Measurements from ENCODE around the gene HDAC10.

HDAC10 gene

DNA sequence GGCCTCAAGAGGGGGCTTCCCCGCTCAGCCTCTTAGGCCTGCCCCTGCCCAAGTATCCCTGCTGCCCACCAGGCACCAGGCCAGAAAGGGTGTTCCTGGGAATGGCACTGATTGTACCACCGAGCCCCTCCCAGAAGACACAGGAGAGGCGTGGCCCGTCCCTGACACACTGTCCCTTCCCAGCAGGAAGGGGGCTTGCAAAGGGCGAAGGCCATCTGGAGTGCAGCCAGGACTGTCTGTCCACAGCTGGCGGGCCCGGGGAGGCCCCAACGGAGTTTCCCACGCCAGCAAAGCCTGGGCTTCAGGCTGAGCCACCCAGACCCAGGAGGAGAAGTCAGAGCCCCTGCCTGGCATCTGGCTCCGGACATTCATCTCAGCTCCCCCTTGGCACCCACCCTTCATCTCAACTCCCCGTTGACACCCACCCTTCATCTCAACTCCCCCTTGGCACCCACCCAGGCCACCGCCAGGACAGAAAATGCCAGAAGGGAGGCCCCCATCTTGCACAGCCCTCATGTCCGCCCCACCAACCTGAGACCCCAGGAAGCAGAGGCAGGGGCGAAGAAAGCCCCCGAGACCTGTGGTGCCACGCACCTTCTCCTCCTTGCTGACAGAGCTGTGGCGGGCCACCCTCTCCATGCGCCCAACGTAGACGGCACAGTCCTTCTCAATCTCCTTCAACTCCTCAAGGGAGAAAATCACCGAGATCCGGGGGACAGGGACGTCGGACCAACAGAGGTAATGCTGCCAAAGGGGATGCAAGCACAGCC is 25.7 kb downstream of the HDAC10 start:
- Histone ChIP-seq H3K4me3 (ENCODE audit: low read depth in 1 of 2, low read length in 2 of 2) (no peak overlapping the region), H3K9ac (ENCODE audit: low read length) (no peak overlapping the region), H3K27ac (ENCODE audit: low read depth, low read length) (no peak overlapping the region), H3K9me3 (ENCODE audit: low read length) (no peaks in the 10 kb centered on the region), H3K27me3 (ENCODE audit: control insufficient read depth in 1 of 2, insufficient read depth in 2 of 2, low read length in 2 of 2) (no peaks in the 10 kb centered on the region), H3K4me1 (ENCODE audit: insufficient read depth, low read length) (no peaks in the 10 kb centered on the region), H3K36me3 (ENCODE audit: insufficient read depth, low read length) (peaks cover 68% of the 10 kb centered on the region)

DNA sequence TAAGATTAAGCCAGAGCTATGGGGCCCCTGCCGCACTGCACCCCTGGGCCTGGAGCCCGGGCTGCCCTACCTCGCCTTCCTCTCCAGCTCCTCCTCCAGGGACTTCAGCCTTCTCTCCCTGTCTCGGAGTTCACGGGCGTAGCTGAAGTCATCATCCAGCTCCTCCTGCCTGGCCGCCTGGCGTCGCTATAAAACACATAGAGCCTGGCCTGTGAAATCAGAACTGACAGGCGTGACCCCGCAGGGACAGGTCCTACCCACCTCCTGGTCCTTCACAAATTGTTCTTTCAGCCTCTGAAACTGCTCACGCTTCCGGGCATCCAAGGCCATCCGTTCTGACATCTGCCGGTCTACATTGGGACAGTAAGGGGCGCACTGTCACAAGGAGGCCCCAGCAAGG is 27.0 kb downstream of the HDAC10 start:
- Histone ChIP-seq H3K4me1 (ENCODE audit: insufficient read depth, low read length) (no peaks in the 10 kb centered on the region), H3K4me3 (ENCODE audit: low read depth in 1 of 2, low read length in 2 of 2) (no peak overlapping the region), H3K9me3 (ENCODE audit: low read length) (no peaks in the 10 kb centered on the region), H3K27ac (ENCODE audit: low read depth, low read length) (no peak overlapping the region), H3K9ac (ENCODE audit: low read length) (no peak overlapping the region), H3K36me3 (ENCODE audit: insufficient read depth, low read length) (peaks cover 63% of the 10 kb centered on the region), H3K27me3 (ENCODE audit: control insufficient read depth in 1 of 2, insufficient read depth in 2 of 2, low read length in 2 of 2) (no peaks in the 10 kb centered on the region)

DNA sequence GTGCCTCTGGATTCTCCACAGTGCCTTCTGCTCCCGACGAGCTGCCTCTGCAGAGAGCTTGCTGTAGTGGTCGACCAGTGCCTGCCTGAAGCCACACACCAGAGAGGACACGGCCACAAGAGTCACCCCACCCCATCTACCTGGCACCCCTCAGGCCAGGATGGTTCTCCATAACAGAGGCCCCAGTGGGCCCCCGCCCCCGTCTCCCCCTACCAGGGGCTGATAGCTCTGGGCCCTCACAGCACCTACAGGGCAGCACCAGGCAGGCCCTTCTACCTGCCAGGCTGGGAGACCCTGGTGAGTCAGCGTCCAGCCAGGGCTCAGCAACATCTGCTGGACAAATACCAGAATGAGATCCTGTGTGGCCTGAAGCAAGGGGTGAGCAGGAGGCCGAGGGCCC is 28.6 kb downstream of the HDAC10 start:
- Histone ChIP-seq H3K4me1 (ENCODE audit: insufficient read depth, low read length) (no peaks in the 10 kb centered on the region), H3K4me3 (ENCODE audit: low read depth in 1 of 2, low read length in 2 of 2) (no peak overlapping the region), H3K9ac (ENCODE audit: low read length) (no peak overlapping the region), H3K9me3 (ENCODE audit: low read length) (no peaks in the 10 kb centered on the region), H3K36me3 (ENCODE audit: insufficient read depth, low read length) (peaks cover 75% of the 10 kb centered on the region), H3K27me3 (ENCODE audit: control insufficient read depth in 1 of 2, insufficient read depth in 2 of 2, low read length in 2 of 2) (no peaks in the 10 kb centered on the region), H3K27ac (ENCODE audit: low read depth, low read length) (no peak overlapping the region)

DNA sequence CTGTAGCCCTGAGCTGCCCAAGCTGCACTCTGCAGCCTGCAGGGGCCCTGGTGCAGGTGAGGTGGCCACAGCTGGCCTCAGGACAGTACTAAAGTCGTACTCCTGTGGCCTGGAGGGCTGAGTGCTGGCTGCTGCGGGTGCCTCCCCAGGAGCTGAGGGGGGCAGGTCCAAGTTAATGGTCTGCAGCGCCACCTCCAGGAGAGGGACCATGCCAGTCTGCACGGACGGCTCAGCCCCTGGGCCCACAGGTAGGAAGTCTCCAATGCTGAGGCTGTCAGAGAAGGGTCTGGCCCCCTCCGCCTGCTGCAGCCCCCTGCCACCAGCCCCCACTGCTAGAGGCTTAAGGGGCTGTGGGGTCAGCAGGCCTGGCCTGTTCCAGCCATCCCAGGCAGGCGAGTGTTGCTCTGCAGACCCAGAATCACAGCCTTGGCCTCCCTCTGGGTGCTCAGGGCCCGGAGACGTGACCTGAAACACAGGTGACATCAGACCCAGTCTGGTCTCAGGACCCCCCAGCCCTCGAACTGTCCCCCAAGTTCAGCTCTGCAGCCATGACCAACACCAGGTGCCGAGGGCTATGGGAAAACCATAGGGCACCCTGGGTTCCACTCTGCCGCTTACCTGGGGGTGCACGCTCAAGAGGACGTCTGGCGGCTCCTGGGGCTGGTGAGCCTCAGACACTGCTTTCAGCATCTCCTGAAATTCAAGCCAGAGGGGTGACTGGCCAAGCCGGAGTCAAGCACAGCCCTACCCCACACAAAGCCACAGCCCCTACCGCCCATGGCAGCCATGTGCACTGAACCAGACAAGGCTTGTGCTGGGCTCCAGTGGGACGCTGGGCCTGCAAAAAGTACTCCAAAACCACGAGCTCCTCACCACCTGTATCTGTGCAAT is 29.4 kb downstream of the HDAC10 start:
- Histone ChIP-seq H3K4me3 (ENCODE audit: low read depth in 1 of 2, low read length in 2 of 2) (no peak overlapping the region), H3K27ac (ENCODE audit: low read depth, low read length) (no peak overlapping the region), H3K36me3 (ENCODE audit: insufficient read depth, low read length) (peaks cover 76% of the 10 kb centered on the region), H3K9me3 (ENCODE audit: low read length) (no peaks in the 10 kb centered on the region), H3K27me3 (ENCODE audit: control insufficient read depth in 1 of 2, insufficient read depth in 2 of 2, low read length in 2 of 2) (no peaks in the 10 kb centered on the region), H3K9ac (ENCODE audit: low read length) (no peak overlapping the region), H3K4me1 (ENCODE audit: insufficient read depth, low read length) (no peaks in the 10 kb centered on the region)

DNA sequence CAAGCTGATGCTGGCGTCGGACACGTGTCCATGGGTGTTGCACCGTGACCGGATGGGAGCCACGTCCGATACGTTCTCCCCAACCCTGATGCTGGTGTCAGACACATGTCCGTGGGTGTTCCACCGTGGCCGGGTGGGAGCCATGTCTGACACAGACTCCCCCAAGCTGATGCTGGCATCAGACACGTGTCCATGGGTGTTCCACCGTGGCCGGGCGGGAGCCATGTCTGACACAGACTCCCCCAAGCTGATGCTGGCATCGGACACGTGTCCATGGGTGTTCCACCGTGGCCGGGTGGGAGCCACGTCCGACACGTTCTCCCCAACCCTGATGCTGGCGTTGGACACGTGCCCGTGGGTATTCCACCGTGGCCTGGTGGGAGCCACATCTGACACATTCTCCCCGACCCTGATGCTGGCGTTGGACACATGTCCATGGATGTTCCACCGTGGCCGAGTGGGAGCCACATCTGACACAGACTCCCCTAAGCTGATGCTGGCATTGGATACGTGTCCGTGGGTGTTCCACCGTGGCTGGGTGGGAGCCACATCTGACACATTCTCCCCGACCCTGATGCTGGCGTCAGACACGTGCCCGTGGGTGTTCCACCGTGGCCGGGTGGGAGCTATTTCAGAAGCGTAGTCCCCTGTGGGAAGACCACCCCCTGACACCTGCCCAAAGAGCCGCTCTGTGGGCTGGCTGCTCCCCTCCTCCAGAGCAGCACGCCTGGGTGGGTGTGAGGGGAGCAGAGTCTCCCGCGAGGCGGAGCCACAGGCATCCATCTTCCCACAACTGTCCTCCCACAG is 30.3 kb downstream of the HDAC10 start:
- Histone ChIP-seq H3K4me3 (ENCODE audit: low read depth in 1 of 2, low read length in 2 of 2) (no peak overlapping the region), H3K9me3 (ENCODE audit: low read length) (no peaks in the 10 kb centered on the region), H3K36me3 (ENCODE audit: insufficient read depth, low read length) (peaks cover 78% of the 10 kb centered on the region), H3K27me3 (ENCODE audit: control insufficient read depth in 1 of 2, insufficient read depth in 2 of 2, low read length in 2 of 2) (no peaks in the 10 kb centered on the region), H3K9ac (ENCODE audit: low read length) (no peak overlapping the region), H3K4me1 (ENCODE audit: insufficient read depth, low read length) (no peaks in the 10 kb centered on the region), H3K27ac (ENCODE audit: low read depth, low read length) (no peak overlapping the region)

DNA sequence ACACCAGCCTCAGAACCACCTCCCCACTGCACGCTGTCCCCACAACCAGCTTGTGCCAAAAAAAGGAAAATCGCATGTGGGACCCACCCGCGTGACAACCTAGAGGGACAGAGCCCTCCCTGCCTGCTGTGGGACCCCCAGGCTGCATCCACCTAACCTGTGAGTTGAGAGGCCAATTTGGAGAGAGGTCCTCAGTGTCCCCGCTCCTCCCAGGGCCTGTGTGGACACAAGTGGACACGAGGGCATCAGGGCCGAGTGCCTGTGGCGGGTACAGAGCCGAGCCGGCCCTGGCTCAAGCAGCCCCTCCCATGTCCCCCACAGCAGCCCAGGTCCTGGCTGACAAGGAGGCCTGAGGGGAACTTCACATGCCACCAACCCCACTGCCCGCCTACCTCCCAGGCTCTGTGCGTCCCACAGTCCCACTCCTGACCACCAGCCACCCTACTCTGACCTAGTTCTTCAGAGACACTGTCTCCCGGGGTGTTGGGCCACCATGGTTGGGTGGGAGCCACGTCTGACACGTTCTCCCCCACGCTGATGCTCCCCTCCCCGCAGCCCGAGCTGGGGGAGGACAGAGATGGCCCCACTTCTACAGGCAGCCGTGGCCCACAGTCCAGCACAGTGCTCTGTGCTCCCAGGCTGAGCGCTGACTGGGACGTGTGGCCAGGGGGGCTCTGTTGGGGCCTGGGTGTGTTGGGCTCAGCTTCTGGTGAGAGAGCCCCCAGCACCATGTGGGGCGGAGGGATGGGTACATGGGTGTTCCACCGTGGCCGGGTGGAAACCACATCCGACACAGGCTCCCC is 31.1 kb downstream of the HDAC10 start:
- Histone ChIP-seq H3K9ac (ENCODE audit: low read length) (no peak overlapping the region), H3K4me3 (ENCODE audit: low read depth in 1 of 2, low read length in 2 of 2) (peak overlapping the region in 1 of 2 donors; percentile 20), H3K27ac (ENCODE audit: low read depth, low read length) (no peak overlapping the region), H3K9me3 (ENCODE audit: low read length) (no peaks in the 10 kb centered on the region), H3K36me3 (ENCODE audit: insufficient read depth, low read length) (peaks cover 76% of the 10 kb centered on the region), H3K27me3 (ENCODE audit: control insufficient read depth in 1 of 2, insufficient read depth in 2 of 2, low read length in 2 of 2) (no peaks in the 10 kb centered on the region), H3K4me1 (ENCODE audit: insufficient read depth, low read length) (no peaks in the 10 kb centered on the region)

DNA sequence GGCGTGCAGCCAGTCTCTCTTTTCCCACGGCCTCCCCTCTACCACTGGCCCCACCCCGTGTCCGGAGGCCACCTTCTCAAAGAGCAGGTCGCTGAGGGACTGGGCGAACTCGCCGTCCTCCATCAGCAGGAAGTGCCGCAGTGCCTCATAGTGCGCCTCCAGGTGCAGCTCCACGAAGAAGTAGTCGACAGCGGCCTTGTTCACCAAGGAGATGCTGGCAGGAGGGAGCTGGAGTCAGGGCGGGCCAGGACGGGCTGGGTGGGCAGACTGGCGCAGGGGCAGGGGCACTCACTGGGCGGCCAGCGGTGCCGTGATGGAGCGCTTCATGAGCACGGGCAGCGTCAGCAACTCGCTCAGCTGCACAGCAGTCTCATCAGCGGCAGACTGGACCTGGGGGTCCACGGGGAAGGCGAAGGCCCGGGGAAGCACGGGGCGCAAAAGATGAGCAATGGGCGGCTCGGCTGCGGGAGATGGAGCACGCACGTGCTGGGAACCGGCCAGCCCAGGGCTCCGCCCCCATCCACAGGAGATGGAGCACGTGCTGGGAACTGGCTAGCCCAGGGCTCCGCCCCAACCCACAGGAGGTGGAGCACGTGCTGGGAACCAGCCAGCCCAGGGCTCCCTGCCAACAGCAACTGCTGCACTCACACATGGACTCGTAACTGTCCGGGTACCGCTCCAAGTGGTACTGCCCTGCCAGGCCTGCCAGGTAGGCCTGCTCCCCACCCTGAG is 31.9 kb downstream of the HDAC10 start:
- peaks cover 74% of the 10 kb centered on the region for H3K36me3 ChIP-seq (ENCODE audit: insufficient read depth, low read length)
- H3K27me3 ChIP-seq (ENCODE audit: control insufficient read depth in 1 of 2, insufficient read depth in 2 of 2, low read length in 2 of 2), result no peaks in the 10 kb centered on the region
- no peaks in the 10 kb centered on the region for H3K9me3 ChIP-seq (ENCODE audit: low read length)
- no peak overlapping the region for H3K9ac ChIP-seq (ENCODE audit: low read length)
- no peak overlapping the region for H3K27ac ChIP-seq (ENCODE audit: low read depth, low read length)
- H3K4me3 ChIP-seq (ENCODE audit: low read depth in 1 of 2, low read length in 2 of 2), result no peak overlapping the region
- H3K4me1 ChIP-seq (ENCODE audit: insufficient read depth, low read length), result no peaks in the 10 kb centered on the region

DNA sequence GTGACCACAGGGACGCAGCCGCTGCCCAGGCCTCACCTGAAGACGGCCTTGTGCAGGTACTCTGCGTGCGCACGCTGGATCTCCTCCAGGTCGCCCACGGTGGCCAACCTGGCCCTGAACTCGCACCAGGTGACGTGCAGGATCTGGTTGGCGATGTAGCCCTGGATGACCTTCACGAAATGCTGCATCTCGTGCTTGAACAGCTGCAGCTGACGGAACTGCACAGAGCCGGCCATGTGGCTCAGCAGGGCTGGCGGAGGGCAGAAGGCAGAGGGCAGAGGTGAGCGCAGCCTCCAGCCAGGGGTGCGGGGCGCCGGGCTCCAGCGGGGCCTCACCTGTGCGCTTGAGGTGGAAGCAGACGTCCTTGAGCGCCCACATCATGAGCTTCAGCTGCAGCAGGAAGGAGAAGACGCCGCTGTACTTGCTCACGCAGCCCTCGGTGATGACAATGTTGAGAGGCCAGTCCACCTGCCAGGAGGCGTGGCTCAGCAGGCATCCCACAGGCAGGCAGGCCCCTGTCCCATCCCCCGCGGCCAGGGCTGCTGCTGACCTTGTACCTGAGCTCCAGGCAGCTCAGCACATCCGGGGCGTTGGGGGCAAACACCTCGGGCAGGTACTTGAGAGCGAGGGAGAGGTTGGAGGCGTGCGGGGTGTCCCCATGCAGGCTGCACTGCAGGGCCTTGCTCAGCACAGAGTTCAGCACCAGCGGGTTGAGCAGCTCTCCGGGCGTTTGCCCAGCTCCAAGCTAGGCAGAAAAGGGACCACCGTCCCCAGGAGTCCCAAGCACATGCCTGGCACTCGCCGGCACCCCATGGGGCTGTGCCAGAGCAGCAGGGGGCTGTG is 32.7 kb downstream of the HDAC10 start:
- peaks cover 69% of the 10 kb centered on the region for H3K36me3 ChIP-seq (ENCODE audit: insufficient read depth, low read length)

DNA sequence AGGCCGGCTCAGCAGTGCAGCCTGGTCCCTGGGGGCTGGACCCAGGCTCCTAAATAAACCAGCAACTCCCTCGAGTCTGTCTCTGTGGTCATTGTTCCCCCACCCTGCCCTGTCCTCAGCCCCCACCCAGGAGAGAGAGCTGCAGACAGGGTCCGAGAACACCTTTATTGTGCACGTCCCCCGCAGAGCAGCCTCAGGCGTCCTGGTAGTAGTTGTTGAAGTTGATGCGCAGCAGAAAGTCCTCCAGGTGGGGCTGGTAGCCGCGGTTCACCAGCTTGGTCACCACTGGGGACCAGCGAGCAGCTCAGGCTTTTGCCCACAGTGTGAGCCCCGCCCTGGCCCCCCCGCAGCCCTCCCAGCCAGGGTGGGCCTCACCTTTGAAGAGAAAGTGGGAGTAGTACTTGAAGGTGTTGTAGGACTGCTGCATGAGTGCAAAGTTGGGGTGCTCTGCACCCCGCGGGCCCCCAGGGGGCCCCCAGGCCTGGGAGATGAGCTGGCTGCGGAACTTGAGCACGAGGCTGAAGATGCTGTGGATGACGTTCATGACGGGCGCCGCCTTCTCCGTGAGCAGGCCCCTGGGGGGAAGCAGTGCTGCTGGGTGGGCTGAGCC is 33.4 kb downstream of the HDAC10 start:
- Histone ChIP-seq H3K27ac (ENCODE audit: low read depth, low read length) (no peak overlapping the region), H3K9ac (ENCODE audit: low read length) (no peak overlapping the region), H3K36me3 (ENCODE audit: insufficient read depth, low read length) (peaks cover 69% of the 10 kb centered on the region), H3K4me1 (ENCODE audit: insufficient read depth, low read length) (no peaks in the 10 kb centered on the region), H3K27me3 (ENCODE audit: control insufficient read depth in 1 of 2, insufficient read depth in 2 of 2, low read length in 2 of 2) (no peaks in the 10 kb centered on the region), H3K9me3 (ENCODE audit: low read length) (no peaks in the 10 kb centered on the region), H3K4me3 (ENCODE audit: low read depth in 1 of 2, low read length in 2 of 2) (no peak overlapping the region)

More for the DNA sequence above, 32.7 kb downstream of the HDAC10 start:
- no peaks in the 10 kb centered on the region for H3K9me3 ChIP-seq (ENCODE audit: low read length)
- no peak overlapping the region for H3K27ac ChIP-seq (ENCODE audit: low read depth, low read length)
- no peak overlapping the region for H3K4me3 ChIP-seq (ENCODE audit: low read depth in 1 of 2, low read length in 2 of 2)
- no peak overlapping the region for H3K9ac ChIP-seq (ENCODE audit: low read length)
- H3K4me1 ChIP-seq (ENCODE audit: insufficient read depth, low read length), result no peaks in the 10 kb centered on the region
- no peaks in the 10 kb centered on the region for H3K27me3 ChIP-seq (ENCODE audit: control insufficient read depth in 1 of 2, insufficient read depth in 2 of 2, low read length in 2 of 2)
